H9 (cell line): Measurements from ENCODE around the gene LCN2. TPM values are rescaled to one million over a fixed set of nuclear protein-coding genes. Genes with fewer than 3 reads are reported as not detected.

Source experiments
- DNase-seq: peaks from one replicate; pipeline ENCODE4 v3.0.0-alpha.2; 2017
- H2AFZ ChIP-seq: one replicate; pipeline ENCODE4 v1.6.1; 2013; ENCODE audit warnings: mild to moderate bottlenecking, low read length, control low read depth, moderate library complexity
- H2AK5ac ChIP-seq: 2 replicates; pipeline ENCODE4 v1.6.1; 2013; ENCODE audit warnings: low read length, control low read depth, mixed read lengths; ENCODE audit not compliant: insufficient read length
- H2BK120ac ChIP-seq: one replicate; pipeline ENCODE4 v1.6.1; 2013; ENCODE audit warnings: low read depth, mild to moderate bottlenecking, low read length, control low read depth, inconsistent platforms; ENCODE audit not compliant: poor library complexity, severe bottlenecking
- H2BK12ac ChIP-seq: 2 replicates; pipeline ENCODE4 v1.6.1; 2013; ENCODE audit warnings: low read length, control low read depth, mixed read lengths, low read depth; ENCODE audit not compliant: insufficient read length
- H2BK15ac ChIP-seq: 2 replicates; pipeline ENCODE4 v1.6.1; 2013; ENCODE audit warnings: low read depth, low read length, control low read depth
- H2BK20ac ChIP-seq: one replicate; pipeline ENCODE4 v1.6.1; 2013; ENCODE audit warnings: low read depth, mild to moderate bottlenecking, low read length, control low read depth, inconsistent platforms; ENCODE audit not compliant: poor library complexity, severe bottlenecking
- H2BK5ac ChIP-seq: 2 replicates; pipeline ENCODE4 v1.6.1; 2013; ENCODE audit warnings: low read length, control low read depth, mixed read lengths; ENCODE audit not compliant: insufficient read length
- H3K14ac ChIP-seq: 2 replicates; pipeline ENCODE4 v1.6.1; 2013; ENCODE audit warnings: low read length, control low read depth; ENCODE audit not compliant: insufficient read depth
- H3K18ac ChIP-seq: 2 replicates; pipeline ENCODE4 v1.6.1; 2013; ENCODE audit warnings: low read depth, mild to moderate bottlenecking, mixed read lengths, low read length, control low read depth; ENCODE audit not compliant: insufficient read length
- H3K23ac ChIP-seq: 2 replicates; pipeline ENCODE4 v1.6.1; 2013; ENCODE audit warnings: low read length, control low read depth, mixed read lengths, low read depth; ENCODE audit not compliant: insufficient read length
- H3K23me2 ChIP-seq: 2 replicates; pipeline ENCODE4 v1.6.1; 2013; ENCODE audit warnings: low read depth, mild to moderate bottlenecking, mixed read lengths, low read length, control low read depth; ENCODE audit not compliant: insufficient read length, poor library complexity, severe bottlenecking
- H3K27ac ChIP-seq: 2 replicates; pipeline ENCODE4 v1.5.1; 2013; ENCODE audit warnings: low read length, control low read depth, mixed read lengths, low read depth; ENCODE audit not compliant: insufficient read length
- H3K27me3 ChIP-seq: 2 replicates; pipeline ENCODE4 v1.6.1; 2013; ENCODE audit warnings: low read length, control low read depth, inconsistent platforms; ENCODE audit not compliant: insufficient read depth
- H3K4ac ChIP-seq: 2 replicates; pipeline ENCODE4 v1.6.1; 2013; ENCODE audit warnings: low read depth, mild to moderate bottlenecking, control low read depth, inconsistent platforms, low read length, moderate library complexity
- H3K4me1 ChIP-seq: 2 replicates; pipeline ENCODE4 v1.6.1; 2013; ENCODE audit warnings: low read length, control low read depth, inconsistent platforms; ENCODE audit not compliant: insufficient read depth
- H3K4me2 ChIP-seq: 2 replicates; pipeline ENCODE4 v1.6.1; 2013; ENCODE audit warnings: low read length, control low read depth, mixed read lengths; ENCODE audit not compliant: insufficient read length, insufficient read depth
- H3K56ac ChIP-seq: 2 replicates; pipeline ENCODE4 v1.6.1; 2013; ENCODE audit warnings: low read depth, mild to moderate bottlenecking, mixed read lengths, low read length, control low read depth; ENCODE audit not compliant: insufficient read length
- H3K79me1 ChIP-seq: 2 replicates; pipeline ENCODE4 v1.6.1; 2013; ENCODE audit warnings: low read depth, mild to moderate bottlenecking, moderate library complexity, low read length, control low read depth, inconsistent platforms; ENCODE audit not compliant: insufficient read depth, poor library complexity, severe bottlenecking
- H3K79me2 ChIP-seq: 2 replicates; pipeline ENCODE4 v1.6.1; 2013; ENCODE audit warnings: low read length, control low read depth, inconsistent platforms; ENCODE audit not compliant: insufficient read depth
- H3K9ac ChIP-seq: 2 replicates; pipeline ENCODE4 v1.6.1; 2013; ENCODE audit warnings: low read length, control low read depth, mixed read lengths; ENCODE audit not compliant: insufficient read length; ENCODE audit errors: extremely low read depth
- H3K9me3 ChIP-seq: one replicate; pipeline ENCODE4 v1.6.1; 2013; ENCODE audit warnings: low read depth, low read length, inconsistent platforms; ENCODE audit not compliant: control insufficient read depth
- H3T11ph ChIP-seq: one replicate; pipeline ENCODE4 v1.6.1; 2013; ENCODE audit warnings: mild to moderate bottlenecking, low read length, control low read depth, inconsistent platforms
- H4K20me1 ChIP-seq: one replicate; pipeline ENCODE4 v1.6.1; 2013; ENCODE audit not compliant: control insufficient read depth, insufficient read length, insufficient read depth
- H4K5ac ChIP-seq: 2 replicates; pipeline ENCODE4 v1.6.1; 2013; ENCODE audit warnings: low read depth, mild to moderate bottlenecking, mixed read lengths, low read length, control low read depth; ENCODE audit not compliant: insufficient read length
- H4K8ac ChIP-seq: replicated peaks from 2 replicates; pipeline ENCODE4 v1.6.1; 2013; ENCODE audit warnings: low read length, control low read depth, mixed read lengths, low read depth; ENCODE audit not compliant: insufficient read length
- H4K91ac ChIP-seq: 2 replicates; pipeline ENCODE4 v1.6.1; 2013; ENCODE audit warnings: low read depth, mild to moderate bottlenecking, moderate library complexity, mixed read lengths, low read length, control low read depth; ENCODE audit not compliant: insufficient read length
- H3K27ac Mint-ChIP-seq, 3 experiments: 2 replicates in 2 of 3; 3 replicates in 1 of 3; pipeline ENCODE4 v1.8.0; 2020 to 2021; ENCODE audit warnings: mixed read lengths in 3 of 3, mild to moderate bottlenecking in 1 of 3, moderate library complexity in 1 of 3
- H3K27me3 Mint-ChIP-seq: 2 replicates; pipeline ENCODE4 v1.8.0; 2021; ENCODE audit warnings: low read depth, mild to moderate bottlenecking, moderate library complexity, mixed read lengths
- H3K36me3 Mint-ChIP-seq, 3 experiments: 2 replicates in 2 of 3; 3 replicates in 1 of 3; pipeline ENCODE4 v1.8.0; 2020 to 2021; ENCODE audit warnings: low read depth in 3 of 3, mixed read lengths in 3 of 3; ENCODE audit not compliant: insufficient read depth in 1 of 3
- H3K4me1 Mint-ChIP-seq, 2 experiments: 2 replicates each; pipeline ENCODE4 v1.8.0; 2020; ENCODE audit warnings: mixed read lengths in 2 of 2
- H3K4me3 Mint-ChIP-seq, 2 experiments: 2 replicates in 1 of 2; 3 replicates in 1 of 2; pipeline ENCODE4 v1.8.0; 2020 to 2021; ENCODE audit warnings: mild to moderate bottlenecking in 2 of 2, mixed read lengths in 2 of 2, moderate library complexity in 1 of 2
- H3K9me3 Mint-ChIP-seq, 2 experiments: 2 replicates in 1 of 2; 3 replicates in 1 of 2; pipeline ENCODE4 v1.8.0; 2020; ENCODE audit warnings: mild to moderate bottlenecking in 2 of 2, mixed read lengths in 2 of 2, moderate library complexity in 1 of 2
- CTCF ChIP-seq: fragments of 200-600 bp; sonication (generic); conservative IDR thresholded peaks from 3 replicates; pipeline ENCODE4 v1.8.0; 2021; ENCODE audit warnings: antibody characterized with exemption, mild to moderate bottlenecking
- WGBS: extraction: QIAGEN DNeasy Blood & Tissue Kit; methylation state at CpG from one replicate; pipeline ENCODE4 v1.1.7; 2013; ENCODE audit warnings: missing lambda C conversion rate, low lambda C conversion rate, mixed read lengths; ENCODE audit not compliant: insufficient read length; ENCODE audit errors: extremely low coverage; 5-methylcytosine and 5-hydroxymethylcytosine counted together
- total RNA-seq: library from RNA; stranded (reverse); gene quantifications from 2 replicates; pipeline ENCODE4 v1.2.1, GENCODE V29; 2021

LCN2 gene
- total RNA-seq, 1 experiment from 2014 or later, result not detected

- Histone ChIP-seq H3K9me3 (no peaks in the 10 kb centered on the region), H2BK120ac (no peak overlapping the region), H3K23ac (no peak overlapping the region), H3K23me2 (no peaks in the 10 kb centered on the region), H4K8ac (no peak overlapping the region), H2BK15ac (no peak overlapping the region), H3K79me2 (no peaks in the 10 kb centered on the region), H2BK12ac (no peak overlapping the region), H3K14ac (no peak overlapping the region), H3K79me1 (no peaks in the 10 kb centered on the region), H4K20me1 (no peaks in the 10 kb centered on the region), H3K56ac (no peak overlapping the region), H3K4me2 (no peak overlapping the region), H4K5ac (no peak overlapping the region), H3K4ac (no peak overlapping the region), H2AFZ (no peak overlapping the region), H3K18ac (no peak overlapping the region), H2BK20ac (no peak overlapping the region), H3K27me3 (no peaks in the 10 kb centered on the region), H3K27ac (no peak overlapping the region), H3T11ph (no peak overlapping the region), H4K91ac (no peak overlapping the region), H2AK5ac (no peak overlapping the region), H3K4me1 (no peaks in the 10 kb centered on the region), H3K9ac (no peak overlapping the region), H2BK5ac (no peak overlapping the region)
- Mint-ChIP-seq H3K36me3 (no peaks in the 10 kb centered on the region), H3K9me3 (no peaks in the 10 kb centered on the region), H3K4me3 (no peak overlapping the region; a peak in 2 of 5 replicates), H3K27ac (no peak overlapping the region), H3K4me1 (peaks cover 11 to 18% of the 10 kb centered on the region in 2 experiments), H3K27me3 (peaks cover 10% of the 10 kb centered on the region)
- WGBS, result no CpG with 5 or more reads among the region's 8 CpGs
- TF ChIP-seq CTCF, result no peak
- peak; percentile 24 for DNase-seq
Measured at GRCh38 chr9:128146591-128147120, 2.6 kb upstream of the LCN2 start.
